ENCODE data around the gene ANXA7. TPM values are rescaled to one million over a fixed set of nuclear protein-coding genes. Genes with fewer than 3 reads are reported as not detected.
A peak's percentile ranks its signal among the peaks of the same experiment; 100 is the strongest.
"Not testable (repeated sequence)": the region's sequence is repeated elsewhere in the genome, so short reads cannot be mapped to it uniquely, and the experiment has no call there.

Gene ANXA7
- total RNA-seq, 2 experiments from 2014 or later = 98.7 to 107 TPM

DNA sequence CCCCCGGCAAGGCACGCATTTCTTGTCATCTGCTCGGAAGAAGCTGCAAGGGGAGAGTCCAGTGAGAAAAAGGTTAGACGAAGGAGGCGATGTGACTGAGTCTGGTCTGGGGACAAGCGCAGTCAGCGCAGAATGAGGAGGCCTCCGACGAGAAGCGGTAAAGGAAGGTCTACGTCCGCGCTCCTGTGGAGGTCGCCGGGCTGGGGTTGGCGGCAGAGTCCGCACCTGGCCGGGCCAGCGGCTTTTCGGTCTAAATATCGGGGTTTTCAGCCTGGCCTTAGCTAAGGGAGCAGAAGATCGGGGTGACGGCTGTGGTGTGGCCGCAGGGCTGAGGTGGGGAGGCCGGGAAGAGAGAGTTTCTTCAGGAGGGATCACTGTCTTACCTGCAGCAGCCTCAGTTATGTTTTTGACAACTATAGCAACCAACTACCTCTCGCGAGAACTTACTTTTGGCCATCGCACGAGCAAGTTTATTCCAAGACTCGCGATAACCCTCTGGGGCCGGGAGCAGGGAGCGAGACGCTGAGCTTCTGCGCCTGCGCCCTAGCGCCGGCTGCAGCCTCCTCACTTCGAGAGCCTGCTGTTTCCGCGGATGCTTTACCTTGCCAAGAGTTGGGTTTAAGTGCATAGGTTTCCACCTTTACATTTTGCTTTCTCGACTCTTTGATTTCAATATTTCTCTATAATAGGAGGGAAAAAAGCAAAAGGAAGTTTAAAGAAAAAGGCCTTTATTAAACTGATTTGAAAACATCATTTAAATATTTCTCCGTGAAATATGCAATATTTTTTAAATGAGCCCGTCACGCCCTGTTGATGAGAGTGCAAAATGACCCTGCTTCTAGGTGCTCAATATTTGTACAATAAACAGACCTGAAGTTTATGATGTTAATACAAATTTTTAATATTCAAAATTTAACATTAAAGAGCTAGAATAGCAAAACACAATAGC, 55.3 kb downstream of the ANXA7 start, which contains the start of gene CFAP70:
Gene CFAP70 (minus strand): TSS at position 534 of the 949 bp plus-strand sequence. CDS start 4,068 bp downstream, outside the sequence.
- ChIA-PET POLR2A (interaction anchor here (0.8 to 4.4 kb wide), 11 partner anchors 10 to 263 kb away, joined by 3 to 24 read pairs (median 5); partner anchors contain the start of genes ANXA7, DNAJC9, MRPS16 and PPP3CB), CTCF (interaction anchor here (1.3 to 1.4 kb wide), 4 partner anchors 12 to 285 kb away, joined by 3 to 5 read pairs (median 4); no protein-coding TSS in a partner anchor)
- Mint-ChIP-seq H3K4me3 (peak within 1 kb of the TSS; percentile 93), H3K27me3 (peaks cover 11% of the 10 kb centered on the region), H3K27ac (peak within 1 kb of the TSS; percentile 71), H3K4me1 (peaks cover 21% of the 10 kb centered on the region), H3K9me3 (no peaks in the 10 kb centered on the region), H3K36me3 (ENCODE audit: low read depth) (peaks cover 3% of the 10 kb centered on the region)
- DNase-seq = peak; percentile 95

DNA sequence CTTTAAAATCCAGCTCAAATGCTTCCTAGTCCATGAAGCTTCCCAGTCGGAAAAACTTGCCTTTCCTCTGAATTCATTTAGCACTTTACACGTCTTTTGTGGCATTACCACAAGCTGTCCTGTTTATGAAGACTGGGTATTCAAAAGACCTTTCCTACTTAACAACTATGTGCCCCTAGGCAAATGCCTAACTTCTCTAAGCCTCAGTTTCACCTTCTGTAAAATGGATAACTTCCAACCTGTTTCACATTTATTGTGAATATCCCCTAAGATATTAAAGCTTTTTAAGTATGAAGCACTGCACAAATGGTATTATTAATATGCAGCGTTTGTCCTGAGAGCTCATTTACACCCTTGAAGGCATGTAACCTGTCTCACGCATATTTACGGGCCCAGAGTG, 56.0 kb downstream of the ANXA7 start:
- ChIA-PET CTCF (interaction anchor here (1.3 kb wide), 1 partner anchor 94 kb away, joined by 5 read pairs; no protein-coding TSS in a partner anchor), POLR2A (interaction anchor here (1.3 to 4.4 kb wide), 6 partner anchors 11 to 138 kb away, joined by 4 to 24 read pairs (median 13); partner anchors contain the start of genes ANXA7, DNAJC9, MRPS16 and PPP3CB)
- Mint-ChIP-seq H3K36me3 (ENCODE audit: low read depth) (peaks cover 3% of the 10 kb centered on the region), H3K9me3 (no peaks in the 10 kb centered on the region), H3K4me3 (peak overlapping the region; percentile 93), H3K27me3 (peaks cover 11% of the 10 kb centered on the region), H3K4me1 (peaks cover 21% of the 10 kb centered on the region), H3K27ac (no peak overlapping the region)
- no peak for DNase-seq

DNA sequence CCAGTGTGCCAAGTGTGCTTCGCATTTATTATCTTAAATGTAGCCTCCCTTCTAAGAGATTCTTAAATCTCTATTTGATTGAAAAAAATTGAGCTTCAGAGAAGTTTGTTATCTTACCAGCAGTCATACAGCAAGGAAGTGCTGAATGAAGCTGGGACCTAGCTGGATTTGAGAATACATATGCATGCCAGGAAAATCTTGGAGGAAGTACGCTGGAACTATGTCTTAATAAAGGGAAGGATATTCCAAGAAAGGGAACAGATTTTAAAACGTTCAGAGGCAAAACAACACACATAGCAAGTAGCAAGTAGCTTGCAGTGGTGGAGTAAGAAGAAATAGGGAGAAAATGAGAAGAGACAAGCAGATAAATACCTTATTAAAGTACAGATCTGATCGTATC, 56.7 kb downstream of the ANXA7 start:
- DNase-seq = no peak
- CTCF ChIA-PET = no interaction called here
- H3K4me3 Mint-ChIP-seq = peak overlapping the region; percentile 93
- H3K4me1 Mint-ChIP-seq = peaks cover 21% of the 10 kb centered on the region
- H3K27me3 Mint-ChIP-seq = peaks cover 11% of the 10 kb centered on the region
- POLR2A ChIA-PET = interaction anchor here (1.3 to 4.4 kb wide), 5 partner anchors 12 to 138 kb away, joined by 4 to 24 read pairs (median 13); partner anchors contain the start of genes ANXA7, MRPS16 and PPP3CB
- H3K9me3 Mint-ChIP-seq = no peaks in the 10 kb centered on the region
- peaks cover 3% of the 10 kb centered on the region for H3K36me3 Mint-ChIP-seq (ENCODE audit: low read depth)
- H3K27ac Mint-ChIP-seq = no peak overlapping the region

DNA sequence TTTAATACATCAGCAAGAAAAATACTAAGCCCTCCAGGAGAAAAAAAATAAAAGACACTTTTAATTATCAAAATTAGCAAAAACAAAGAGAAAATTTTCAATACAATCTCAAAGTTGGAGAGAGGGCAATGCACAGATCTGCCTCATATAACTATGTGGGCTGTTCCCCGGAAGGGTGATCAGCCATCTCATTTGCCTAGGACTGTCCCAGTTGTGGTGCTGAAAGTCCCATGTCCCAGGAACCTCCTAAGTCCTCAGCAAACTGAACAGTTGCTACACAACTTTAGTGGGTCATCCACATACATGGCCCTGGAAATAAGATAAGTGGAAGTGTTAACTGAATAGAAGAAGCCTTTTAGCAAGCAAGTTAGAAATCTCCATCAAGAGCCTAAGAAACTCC, 69.6 kb downstream of the ANXA7 start:
- no peaks in the 10 kb centered on the region for H3K36me3 Mint-ChIP-seq (ENCODE audit: low read depth)
- H3K27ac Mint-ChIP-seq = no peak overlapping the region
- no peak overlapping the region for H3K4me3 Mint-ChIP-seq
- ChIA-PET CTCF (no interaction called here), POLR2A (no interaction called here)
- no peaks in the 10 kb centered on the region for H3K4me1 Mint-ChIP-seq
- no peak for DNase-seq
- no peaks in the 10 kb centered on the region for H3K9me3 Mint-ChIP-seq
- no peaks in the 10 kb centered on the region for H3K27me3 Mint-ChIP-seq

DNA sequence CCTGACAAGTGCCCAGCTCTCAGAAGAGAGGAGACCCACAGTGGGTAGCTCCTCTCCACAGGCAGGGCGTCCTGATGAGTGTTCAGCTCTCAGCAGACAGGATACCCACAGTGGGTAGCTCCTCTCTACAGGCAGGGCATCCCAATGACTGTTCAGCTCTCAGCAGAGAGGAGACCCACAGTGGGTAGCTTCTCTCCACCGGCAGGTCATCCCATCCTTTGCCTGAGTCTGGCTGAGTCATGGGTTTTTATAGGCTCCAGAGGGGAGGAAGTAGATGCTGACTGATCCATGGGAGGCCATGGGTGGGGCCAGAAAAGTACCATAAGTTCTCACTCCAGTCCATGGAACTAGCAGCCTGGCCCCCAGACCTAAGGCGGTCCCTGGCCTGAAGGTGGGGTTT, 73.7 kb downstream of the ANXA7 start:
- H3K4me3 Mint-ChIP-seq = no peak overlapping the region
- no peak for DNase-seq
- POLR2A ChIA-PET = no interaction called here
- H3K36me3 Mint-ChIP-seq (ENCODE audit: low read depth) = no peaks in the 10 kb centered on the region
- H3K4me1 Mint-ChIP-seq = no peaks in the 10 kb centered on the region
- no peak overlapping the region for H3K27ac Mint-ChIP-seq
- peaks cover 2% of the 10 kb centered on the region for H3K27me3 Mint-ChIP-seq
- H3K9me3 Mint-ChIP-seq = no peaks in the 10 kb centered on the region
- CTCF ChIA-PET = interaction anchor here (0.6 kb wide), 1 partner anchor 20 kb away, joined by 3 read pairs; no protein-coding TSS in a partner anchor

DNA sequence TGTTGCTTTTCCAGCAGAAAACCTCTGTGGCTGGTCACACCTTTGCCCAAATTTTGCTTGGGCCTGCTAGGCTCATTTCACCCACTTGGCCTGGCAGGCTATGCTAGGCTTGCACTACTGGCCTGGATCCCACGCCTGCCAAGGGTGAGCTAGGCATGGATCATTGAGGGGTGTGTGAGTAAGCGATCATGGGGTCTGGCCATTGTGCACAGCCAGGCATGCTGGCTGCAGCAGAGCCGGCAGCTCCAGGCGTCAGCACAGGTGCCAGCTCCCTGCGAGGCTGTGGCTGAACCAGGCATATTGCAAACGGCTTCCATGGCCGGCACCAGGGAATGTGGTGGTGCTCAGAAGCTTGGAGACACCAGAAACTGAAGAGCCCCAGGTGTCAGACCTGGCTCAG, 74.4 kb downstream of the ANXA7 start:
- no peaks in the 10 kb centered on the region for H3K4me1 Mint-ChIP-seq
- no peak overlapping the region for H3K4me3 Mint-ChIP-seq
- no peaks in the 10 kb centered on the region for H3K36me3 Mint-ChIP-seq (ENCODE audit: low read depth)
- no peaks in the 10 kb centered on the region for H3K9me3 Mint-ChIP-seq
- ChIA-PET CTCF (interaction anchor here (0.6 kb wide), 1 partner anchor 19 kb away, joined by 3 read pairs; no protein-coding TSS in a partner anchor), POLR2A (no interaction called here)
- DNase-seq = no peak
- H3K27me3 Mint-ChIP-seq = peaks cover 2% of the 10 kb centered on the region
- no peak overlapping the region for H3K27ac Mint-ChIP-seq

DNA sequence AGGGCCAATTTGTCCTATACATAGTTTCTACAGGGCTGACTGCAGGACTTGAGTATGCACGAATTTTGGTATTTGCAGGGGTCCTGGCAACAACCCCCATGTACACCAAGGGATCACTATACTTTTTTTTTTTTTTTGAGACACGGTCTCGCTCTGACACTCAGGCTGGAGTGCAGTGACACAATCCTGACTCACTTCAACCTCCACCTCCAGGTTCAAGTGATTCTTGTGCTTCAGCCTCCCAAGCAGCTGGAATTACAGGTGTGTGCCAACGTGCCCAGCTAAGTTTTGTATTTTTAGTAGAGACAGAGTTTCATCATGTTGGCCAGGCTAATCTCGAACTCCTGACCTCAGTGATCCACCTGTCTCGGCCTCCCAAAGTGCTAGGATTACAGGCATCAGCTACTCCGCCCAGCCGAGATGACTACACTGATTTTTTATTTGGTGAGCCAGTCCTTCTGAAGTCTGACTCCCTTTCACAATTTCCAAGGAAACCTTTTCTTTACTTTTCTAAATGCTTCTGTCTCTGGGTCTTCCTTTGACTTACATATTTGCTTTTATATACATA, 75.0 kb downstream of the ANXA7 start:
- Mint-ChIP-seq H3K9me3 (no peaks in the 10 kb centered on the region), H3K4me1 (no peaks in the 10 kb centered on the region), H3K36me3 (ENCODE audit: low read depth) (no peaks in the 10 kb centered on the region), H3K4me3 (no peak overlapping the region), H3K27ac (no peak overlapping the region), H3K27me3 (peaks cover 2% of the 10 kb centered on the region)
- no peak for DNase-seq
- POLR2A ChIA-PET = no interaction called here
- CTCF ChIA-PET = no interaction called here

DNA sequence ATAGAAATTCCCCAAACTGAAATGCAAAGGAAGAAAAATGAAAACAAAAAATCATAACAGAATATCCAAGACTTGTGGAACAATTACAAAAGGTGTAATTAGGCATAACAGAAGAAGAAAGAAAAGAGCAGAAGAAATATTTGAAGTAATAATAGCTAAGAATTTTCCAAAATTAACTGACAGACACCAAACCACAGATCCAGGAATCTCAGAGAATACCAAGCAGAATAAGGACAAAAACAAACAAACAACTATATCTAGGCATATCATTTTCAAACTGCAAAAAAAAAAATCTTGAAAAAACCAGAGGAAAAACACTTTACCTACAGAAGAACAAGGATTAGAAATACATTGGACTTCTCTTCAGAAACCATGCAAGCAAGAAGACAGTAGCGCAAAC, 80.7 kb downstream of the ANXA7 start:
- H3K4me1 Mint-ChIP-seq = no peaks in the 10 kb centered on the region
- no peaks in the 10 kb centered on the region for H3K36me3 Mint-ChIP-seq (ENCODE audit: low read depth)
- ChIA-PET CTCF (no interaction called here), POLR2A (interaction anchor here (0.6 kb wide), 1 partner anchor 19 kb away, joined by 3 read pairs; no protein-coding TSS in a partner anchor)
- no peak overlapping the region for H3K4me3 Mint-ChIP-seq
- H3K27ac Mint-ChIP-seq = no peak overlapping the region
- no peaks in the 10 kb centered on the region for H3K9me3 Mint-ChIP-seq
- DNase-seq = no peak
- H3K27me3 Mint-ChIP-seq = peaks cover 14% of the 10 kb centered on the region

DNA sequence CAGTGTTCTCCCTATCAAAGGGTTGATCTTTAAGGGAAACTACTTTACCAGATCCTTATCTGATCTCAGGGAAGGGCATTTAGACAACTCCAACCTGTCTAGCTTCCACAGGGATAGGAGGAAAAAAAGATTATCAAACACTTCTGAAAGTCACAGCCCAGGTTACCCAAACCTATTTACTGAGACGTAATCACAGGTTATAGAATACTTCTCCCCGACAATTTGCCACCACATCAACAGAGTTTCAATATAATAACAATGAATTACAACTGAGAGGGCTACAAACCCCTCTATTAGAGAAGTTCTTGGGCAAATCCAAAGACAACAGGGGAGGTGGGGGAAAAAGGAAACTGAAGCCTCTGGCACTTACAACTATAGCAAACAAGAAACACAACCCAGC, 81.5 kb downstream of the ANXA7 start:
- DNase-seq = no peak
- CTCF ChIA-PET = interaction anchor here (0.5 kb wide), 1 partner anchor 109 kb away, joined by 3 read pairs; no protein-coding TSS in a partner anchor
- no peak overlapping the region for H3K27ac Mint-ChIP-seq
- peaks cover 14% of the 10 kb centered on the region for H3K27me3 Mint-ChIP-seq
- POLR2A ChIA-PET = no interaction called here
- no peaks in the 10 kb centered on the region for H3K4me1 Mint-ChIP-seq
- no peaks in the 10 kb centered on the region for H3K36me3 Mint-ChIP-seq (ENCODE audit: low read depth)
- H3K9me3 Mint-ChIP-seq = no peaks in the 10 kb centered on the region
- no peak overlapping the region for H3K4me3 Mint-ChIP-seq

DNA sequence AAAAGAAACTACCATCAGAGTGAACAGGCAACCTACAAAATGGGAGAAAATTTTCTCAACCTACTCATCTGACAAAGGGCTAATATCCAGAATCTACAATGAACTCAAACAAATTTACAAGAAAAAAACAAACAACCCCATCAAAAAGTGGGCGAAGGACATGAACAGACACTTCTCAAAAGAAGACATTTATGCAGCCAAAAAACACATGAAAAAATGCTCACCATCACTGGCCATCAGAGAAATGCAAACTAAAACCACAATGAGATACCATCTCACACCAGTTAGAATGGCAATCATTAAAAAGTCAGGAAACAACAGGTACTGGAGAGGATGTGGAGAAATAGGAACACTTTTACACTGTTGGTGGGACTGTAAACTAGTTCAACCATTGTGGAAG, 85.3 kb downstream of the ANXA7 start:
- CTCF ChIA-PET; H3K4me3 Mint-ChIP-seq; H3K27ac Mint-ChIP-seq; H3K9me3 Mint-ChIP-seq; DNase-seq; H3K4me1 Mint-ChIP-seq; H3K36me3 Mint-ChIP-seq (ENCODE audit: low read depth); POLR2A ChIA-PET: not testable (repeated sequence)
- H3K27me3 Mint-ChIP-seq = peaks cover 13% of the 10 kb centered on the region

DNA sequence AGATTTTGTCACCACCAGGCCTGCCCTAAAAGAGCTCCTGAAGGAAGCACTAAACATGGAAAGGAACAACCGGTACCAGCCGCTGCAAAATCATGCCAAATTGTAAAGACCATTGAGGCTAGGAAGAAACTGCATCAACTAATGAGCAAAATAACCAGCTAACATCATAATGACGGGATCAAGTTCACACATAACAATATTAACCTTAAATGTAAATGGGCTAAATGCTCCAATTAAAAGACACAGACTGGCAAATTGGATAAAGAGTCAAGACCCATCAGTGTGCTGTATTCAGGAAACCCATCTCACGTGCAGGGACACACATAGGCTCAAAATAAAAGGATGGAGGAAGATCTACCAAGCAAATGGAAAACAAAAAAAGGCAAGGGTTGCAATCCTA, 88.6 kb downstream of the ANXA7 start:
- H3K4me1 Mint-ChIP-seq; CTCF ChIA-PET; H3K9me3 Mint-ChIP-seq; H3K4me3 Mint-ChIP-seq; DNase-seq; POLR2A ChIA-PET; H3K27me3 Mint-ChIP-seq; H3K36me3 Mint-ChIP-seq (ENCODE audit: low read depth); H3K27ac Mint-ChIP-seq: not testable (repeated sequence)
